GM19351 (cell line): ENCODE measurements around the gene CHAF1A.

Experiments
- ATAC-seq: cut with Tn5 transposase; IDR thresholded peaks from one replicate; pipeline ENCODE4 v1.9.1; 2021; ENCODE audit warnings: mild to moderate bottlenecking, moderate library complexity; ENCODE audit not compliant: unreplicated experiment

Gene CHAF1A

DNA sequence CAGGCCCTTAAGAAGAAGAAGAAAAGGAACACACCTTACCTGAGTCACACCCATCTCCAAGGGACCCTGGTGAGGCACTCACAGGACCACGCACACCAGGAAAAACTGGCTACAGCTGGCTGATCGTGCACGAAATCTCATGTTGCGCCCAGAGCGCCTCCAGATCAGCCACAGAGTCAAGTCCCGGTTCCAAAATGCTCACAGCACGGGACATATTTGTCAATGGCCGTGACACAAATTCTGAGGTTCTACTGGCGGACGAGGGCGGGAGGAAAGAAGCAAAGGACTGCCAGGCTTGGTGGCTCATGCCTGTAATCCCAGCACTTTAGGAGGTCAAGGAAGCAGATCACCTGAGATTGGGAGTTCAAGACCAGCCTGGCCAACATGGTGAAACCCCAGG, 23.6 kb upstream of the CHAF1A start:
- no peak for ATAC-seq

DNA sequence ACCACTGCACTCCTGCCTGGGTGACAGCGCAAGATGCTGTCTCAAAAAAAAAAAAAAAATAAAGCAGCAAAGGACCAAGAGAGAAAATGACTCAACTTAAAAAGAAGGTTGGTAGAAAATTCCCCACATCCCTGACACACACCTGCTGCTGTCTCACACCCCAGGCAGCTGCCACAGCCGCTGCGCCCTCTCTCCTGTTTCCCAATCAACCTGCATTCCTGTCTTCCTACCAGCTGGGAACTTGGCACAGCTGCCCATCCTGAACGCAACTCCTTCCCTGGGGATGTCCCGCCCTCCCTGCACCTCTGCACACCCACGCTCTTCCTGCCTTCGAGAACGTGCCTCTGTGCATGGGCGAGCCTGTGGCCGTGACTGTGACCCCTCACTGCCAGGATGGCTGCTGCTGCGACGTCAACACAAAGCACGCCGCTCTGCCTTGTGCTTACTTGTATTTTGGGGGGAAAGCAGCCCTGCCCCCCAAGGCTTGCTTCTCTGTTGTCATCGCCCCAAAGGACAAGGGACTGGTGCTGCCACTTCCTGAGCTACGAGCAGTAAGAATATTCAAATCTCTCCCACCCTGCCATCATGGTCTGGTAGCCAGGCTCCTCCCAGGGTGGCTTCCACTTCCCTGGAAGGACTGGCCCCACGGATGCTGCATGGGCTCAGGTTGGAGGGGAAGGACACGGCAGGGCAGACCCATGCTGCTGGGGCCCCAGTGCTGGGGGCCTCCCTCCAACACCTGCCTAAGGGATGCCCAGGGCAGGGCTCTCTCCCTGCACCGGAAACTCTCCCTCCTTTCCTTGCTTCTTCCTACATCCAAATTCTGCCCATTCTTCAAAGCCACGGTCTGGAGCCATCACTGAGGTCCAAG, 22.8 kb upstream of the CHAF1A start:
- no peak for ATAC-seq

- no peak for ATAC-seq
These were observed 22.1 kb upstream of the CHAF1A start for GRCh38 chr19:4380254-4380727.

GRCh38 chr19:4385291-4386040, 17.0 kb upstream of the CHAF1A start:
- ATAC-seq: no peak

DNA sequence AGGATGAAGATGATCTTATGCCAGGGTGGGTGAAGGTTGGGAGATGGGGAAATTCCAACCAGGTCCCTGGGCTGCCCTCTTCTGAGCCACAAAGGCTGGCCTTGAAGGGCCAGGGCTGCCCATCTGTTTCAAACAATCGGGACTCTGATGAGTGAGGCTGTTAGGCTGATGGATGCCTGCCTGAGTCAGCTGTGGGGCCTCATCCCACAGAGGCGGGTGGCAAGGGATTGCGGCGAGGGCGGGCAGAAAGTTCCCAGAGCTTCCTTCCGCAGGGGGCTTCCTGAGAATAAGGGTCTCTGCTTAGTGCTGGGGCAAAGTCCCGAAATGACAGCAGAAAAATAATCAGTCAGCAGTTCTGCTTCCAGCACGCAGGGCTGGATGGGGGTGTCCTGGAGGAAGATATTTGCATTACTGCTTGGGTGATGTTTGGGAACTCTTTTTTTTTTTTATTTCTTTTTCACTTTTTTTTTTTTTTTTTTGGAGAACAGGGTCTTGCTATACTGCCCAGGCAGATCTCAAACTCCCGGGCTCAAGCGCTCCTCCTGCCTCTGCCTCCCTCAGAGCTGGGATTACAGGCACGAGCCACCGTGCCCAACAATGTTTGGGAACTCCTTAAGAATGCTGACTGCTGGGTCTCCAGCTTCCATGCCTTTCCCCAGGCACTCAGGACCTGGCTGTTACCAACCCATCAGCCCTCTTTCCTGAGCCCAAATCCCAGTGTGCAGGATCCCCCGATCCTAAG, 16.2 kb upstream of the CHAF1A start:
- no peak for ATAC-seq

GRCh38 chr19:4388337-4389063, 13.9 kb upstream of the CHAF1A start:
- no peak for ATAC-seq

DNA sequence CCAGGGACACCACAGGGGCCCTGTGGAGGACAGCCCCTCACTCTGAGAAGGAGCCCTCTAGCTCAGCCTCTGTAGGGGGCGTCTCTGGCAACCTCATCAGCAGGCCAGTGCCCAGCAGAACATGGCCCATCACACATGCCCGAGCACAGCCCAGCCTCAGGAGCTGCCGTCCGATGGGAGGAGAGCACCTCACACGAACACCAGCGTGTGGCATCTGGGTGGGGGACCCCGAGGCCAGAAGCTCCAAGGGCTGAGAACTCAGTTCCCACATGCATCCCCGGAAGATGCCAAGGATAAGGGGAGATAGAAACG, 13.4 kb upstream of the CHAF1A start:
- ATAC-seq: no peak

DNA sequence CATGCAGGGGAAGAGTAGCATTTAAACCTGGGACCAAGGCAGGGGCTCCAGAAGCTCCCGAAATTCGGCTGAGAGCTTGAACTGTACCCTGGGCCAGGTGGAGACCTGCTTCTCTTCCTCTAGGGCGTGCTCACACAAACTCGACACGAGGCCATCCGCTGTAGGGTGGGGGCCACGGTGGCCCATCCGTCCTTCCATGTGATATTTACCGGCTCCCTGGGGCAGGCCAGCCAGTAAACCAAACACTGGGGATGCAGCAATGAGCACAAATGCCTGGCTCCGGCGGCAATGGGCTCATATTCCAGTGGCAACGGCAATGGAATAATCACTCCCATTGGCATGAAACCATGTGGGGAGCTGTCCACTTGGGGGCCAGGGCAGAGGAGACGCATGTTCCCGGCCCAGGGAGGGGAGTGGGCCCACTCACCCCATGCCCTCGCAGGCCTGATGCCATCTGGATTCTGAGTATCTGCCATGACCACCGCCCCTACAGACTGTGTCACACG, 12.9 kb upstream of the CHAF1A start:
- no peak for ATAC-seq

DNA sequence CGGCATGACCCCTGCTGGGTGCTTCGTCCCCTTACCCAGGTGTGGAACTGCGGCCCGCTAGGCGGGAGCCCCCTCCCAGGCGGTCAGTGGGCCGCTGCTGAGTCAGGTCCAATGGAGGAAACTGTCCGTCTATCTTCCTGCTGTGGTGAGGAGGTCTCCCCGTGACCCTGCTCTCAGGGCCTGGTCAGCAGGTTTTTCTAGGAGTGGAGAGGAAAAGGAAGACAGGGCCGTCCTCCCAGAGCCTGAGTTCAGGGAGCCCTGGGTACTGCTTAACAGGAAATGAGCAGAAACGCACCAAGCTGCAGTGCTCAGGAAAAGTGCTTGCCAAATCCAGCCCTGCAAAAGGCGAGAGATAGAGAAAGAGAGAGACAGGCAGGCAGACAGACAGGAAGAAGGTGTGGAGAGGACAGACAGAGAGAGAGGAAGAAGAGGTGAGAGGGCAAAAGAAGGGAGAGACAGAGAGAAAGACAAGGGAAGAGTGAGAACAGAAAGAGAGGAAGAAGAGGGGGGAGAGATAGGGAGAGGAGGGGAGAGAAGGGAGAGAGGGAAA, 12.3 kb upstream of the CHAF1A start:
- ATAC-seq: no peak

DNA sequence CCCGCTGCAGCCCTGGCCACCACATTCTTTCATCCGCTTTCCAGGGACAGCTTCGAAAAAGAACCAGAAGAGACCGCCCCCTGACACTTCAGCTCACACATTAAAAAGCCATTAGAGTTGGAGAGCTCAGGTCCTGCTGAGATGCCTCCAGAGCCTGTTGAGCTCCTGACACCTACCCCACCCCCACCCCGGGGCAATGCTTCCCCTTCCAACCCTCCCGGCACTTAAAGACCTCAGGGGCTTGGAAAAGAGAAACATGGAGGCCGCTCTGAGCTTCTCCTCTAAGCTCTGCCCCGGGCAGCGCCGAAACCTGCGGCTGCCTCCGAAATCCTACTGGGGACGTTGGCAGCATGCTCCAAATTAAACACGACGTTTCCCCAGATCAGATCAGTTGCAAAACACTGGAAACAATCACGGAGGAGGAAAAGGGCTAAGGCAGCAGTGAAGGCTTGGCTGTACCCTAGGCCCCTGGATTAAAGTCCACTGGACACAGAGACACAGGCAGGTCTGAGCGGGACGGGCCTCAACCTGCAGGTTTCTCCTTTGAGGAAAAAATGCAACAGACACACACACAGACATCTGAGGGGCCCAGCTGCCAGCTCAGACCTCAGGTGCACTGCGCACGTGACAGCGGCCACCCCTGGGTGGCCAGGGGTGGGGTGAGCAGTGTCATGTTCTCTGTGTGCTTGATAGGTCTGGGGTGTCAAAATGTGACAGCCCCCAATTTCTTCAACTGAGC, 11.7 kb upstream of the CHAF1A start:
- no peak for ATAC-seq

- ATAC-seq: no peak
These were observed 11.1 kb upstream of the CHAF1A start for GRCh38 chr19:4391306-4391693.

DNA sequence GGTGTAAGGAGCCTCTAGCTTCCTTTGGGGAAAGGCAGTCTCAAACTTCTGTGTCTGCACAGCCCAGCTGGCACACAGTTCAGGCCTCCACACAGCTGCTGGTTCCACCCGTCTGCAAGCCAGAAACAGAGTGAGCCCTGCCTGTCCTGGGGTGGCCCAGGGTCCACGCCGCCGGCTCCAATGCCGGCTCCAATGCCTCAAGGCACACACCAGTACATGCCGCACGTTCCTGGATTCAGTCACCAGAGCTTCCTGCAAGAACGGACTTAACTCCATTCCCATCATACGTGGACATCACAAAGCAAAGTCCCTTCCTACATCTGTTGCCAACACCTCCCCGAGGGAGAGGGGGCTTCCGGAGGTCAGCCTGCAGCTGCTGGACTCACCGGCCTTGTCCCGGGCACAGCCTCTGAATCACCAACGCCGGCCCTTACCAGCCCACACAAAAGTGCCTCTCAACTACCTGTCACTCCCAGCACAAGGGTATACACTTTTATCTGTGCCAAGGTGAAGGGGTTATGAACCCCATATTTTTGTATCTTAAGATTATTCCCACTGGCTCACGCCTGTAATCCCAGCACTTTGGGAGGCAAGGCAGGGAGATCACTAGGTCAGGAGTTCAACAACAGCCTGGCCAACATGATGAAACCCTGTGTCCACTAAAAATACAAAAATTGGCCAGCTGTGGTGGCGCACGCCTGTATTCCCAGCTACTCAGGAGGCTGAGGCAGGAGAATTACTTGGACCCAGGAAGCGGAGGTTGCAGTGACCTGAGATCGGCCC, 10.5 kb upstream of the CHAF1A start:
- ATAC-seq: no peak

GRCh38 chr19:4393947-4394590, 8.4 kb upstream of the CHAF1A start:
- no peak for ATAC-seq

GRCh38 chr19:4396949-4397783, 5.3 kb upstream of the CHAF1A start:
- ATAC-seq: no peak

- peak; percentile 7 for ATAC-seq
These were observed 2.7 kb upstream of the CHAF1A start for GRCh38 chr19:4399812-4400134.

- peak; percentile 47 for ATAC-seq
These were observed 2.1 kb upstream of the CHAF1A start, which contains the start of gene SH3GL1 for GRCh38 chr19:4400135-4400936. Gene SH3GL1 (minus strand): TSS chr19:4400547. CDS start chr19:4400368, 179 bp downstream.

DNA sequence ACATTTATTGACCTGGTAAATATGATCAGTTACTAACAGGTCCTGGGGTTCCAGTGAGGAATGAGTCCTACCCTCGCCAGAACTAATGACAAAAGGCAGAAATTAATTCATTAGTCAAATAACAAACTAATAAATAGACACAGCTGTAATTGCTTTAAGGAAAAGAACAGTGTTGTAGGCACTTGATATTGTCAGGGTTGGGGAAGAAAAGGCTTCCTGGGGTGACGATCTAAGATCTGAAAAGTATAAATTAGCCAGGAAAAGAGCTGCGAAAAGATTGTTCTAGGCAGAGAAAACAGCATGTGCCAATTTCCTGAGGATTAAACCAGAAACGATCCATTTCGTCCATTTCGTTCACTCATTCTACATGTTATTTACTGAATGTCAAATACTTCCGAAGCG, 670 bp upstream of the CHAF1A start:
- no peak for ATAC-seq
